ENCODE data around the gene DOHH.

The DOHH gene

GRCh38 chr19:3528539-3529211 lies 28.2 kb upstream of the DOHH start:
- no peak for TF ChIP-seq CTCF (IDR thresholded peaks at IDR 0.05; ENCODE audit: low read depth, low read length)
- H3K4me3 ChIP-seq (ENCODE audit: low read depth, low read length): no peak overlapping the region

- no peak for TF ChIP-seq CTCF (IDR thresholded peaks at IDR 0.05; ENCODE audit: low read depth, low read length)
- H3K4me3 ChIP-seq (ENCODE audit: low read depth, low read length): no peak overlapping the region
Observed at GRCh38 chr19:3528080-3528479, 27.6 kb upstream of the DOHH start.

GRCh38 chr19:3527238-3527910 lies 26.9 kb upstream of the DOHH start:
- no peak for TF ChIP-seq CTCF (IDR thresholded peaks at IDR 0.05; ENCODE audit: low read depth, low read length)

GRCh38 chr19:3526507-3527237 lies 26.2 kb upstream of the DOHH start:
- TF ChIP-seq CTCF (IDR thresholded peaks at IDR 0.05; ENCODE audit: low read depth, low read length): no peak
- no peak overlapping the region for H3K4me3 ChIP-seq (ENCODE audit: low read depth, low read length)

More at GRCh38 chr19:3527238-3527910, 26.9 kb upstream of the DOHH start:
- H3K4me3 ChIP-seq (ENCODE audit: low read depth, low read length): no peak overlapping the region

GRCh38 chr19:3524904-3525451 lies 24.5 kb upstream of the DOHH start:
- no peak overlapping the region for H3K4me3 ChIP-seq (ENCODE audit: low read depth, low read length)
- no peak for TF ChIP-seq CTCF (IDR thresholded peaks at IDR 0.05; ENCODE audit: low read depth, low read length)

GRCh38 chr19:3524078-3524842 lies 23.8 kb upstream of the DOHH start:
- TF ChIP-seq CTCF (IDR thresholded peaks at IDR 0.05; ENCODE audit: low read depth, low read length): no peak
- H3K4me3 ChIP-seq (ENCODE audit: low read depth, low read length): no peak overlapping the region
